Measurements from ENCODE around the gene SNAPC2. TPM values are rescaled to one million over a fixed set of nuclear protein-coding genes. Genes with fewer than 3 reads are reported as not detected.

Gene SNAPC2
- total and polyA plus RNA-seq, 7 donors: 11.6 to 31.2 (median 20.3) TPM

GRCh38 chr19:7872306-7873204 is 47.6 kb upstream of the SNAPC2 start:
- DNase-seq: no peak
- intact Hi-C loops (cut with DNase I): no loop called here
- H3K4me1 ChIP-seq: peaks cover 0 to 55% (median 48%) of the 10 kb centered on the region in 4 donors
- no peak overlapping the region for H3K27ac ChIP-seq
- H3K27me3 ChIP-seq: peaks cover 33 to 57% (median 56%) of the 10 kb centered on the region in 3 donors
- no peaks in the 10 kb centered on the region for H3K9me3 ChIP-seq
- 54 to 57% methylated on average over 47 of the region's 47 CpGs for WGBS, 2 donors
- H3K4me3 ChIP-seq: peak overlapping the region in 2 of 4 donors; percentile 12 to 26
- TF ChIP-seq CTCF (IDR thresholded peaks at IDR 0.05): no peak
- no peak for TF ChIP-seq POLR2AphosphoS5 (IDR thresholded peaks at IDR 0.05)
- no peak for TF ChIP-seq POLR2A (IDR thresholded peaks at IDR 0.05)
- no peak for TF ChIP-seq EP300 (IDR thresholded peaks at IDR 0.05)
- H3K36me3 ChIP-seq: no peaks in the 10 kb centered on the region

DNA sequence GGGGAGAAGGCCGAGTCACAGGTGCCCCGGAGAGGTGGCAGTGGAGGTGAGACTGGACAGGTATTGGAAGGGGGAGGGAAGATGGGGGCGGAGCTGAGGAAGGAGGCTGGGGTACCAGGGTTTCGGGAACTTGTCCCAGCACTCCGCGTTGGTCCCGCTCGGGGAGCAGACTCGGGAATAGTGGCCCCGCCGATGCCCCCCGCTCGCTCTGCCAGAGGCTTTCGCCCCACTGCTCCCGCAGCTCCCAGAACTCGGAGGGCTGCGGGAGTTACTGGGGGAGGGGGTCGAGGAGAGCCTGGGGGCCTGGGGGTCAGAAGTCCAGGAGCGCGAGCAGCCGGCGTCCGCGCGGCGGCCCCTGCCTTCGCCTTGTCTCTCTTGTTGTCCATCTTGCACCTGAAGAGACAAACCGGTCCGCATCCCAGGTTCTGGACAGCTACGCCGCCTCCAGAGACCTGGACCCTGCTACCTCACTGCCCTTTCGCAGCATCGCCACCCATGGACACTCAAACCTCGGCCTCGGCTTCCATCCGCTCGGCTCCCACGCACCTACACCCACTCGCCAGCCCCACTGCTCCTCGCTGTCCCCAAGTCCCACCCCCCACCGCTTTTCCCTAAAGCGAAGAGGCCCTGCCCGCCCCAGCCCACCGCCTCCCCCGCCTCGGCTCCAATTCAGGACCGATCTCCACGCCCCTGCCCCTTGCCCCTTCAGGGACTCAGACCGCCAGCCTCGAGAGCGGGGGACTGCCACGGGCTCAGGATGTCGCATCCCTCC is 46.6 kb upstream of the SNAPC2 start:
- TF ChIP-seq POLR2A (IDR thresholded peaks at IDR 0.05): no peak
- no peak for TF ChIP-seq EP300 (IDR thresholded peaks at IDR 0.05)
- TF ChIP-seq POLR2AphosphoS5 (IDR thresholded peaks at IDR 0.05): no peak
- no peak for TF ChIP-seq CTCF (IDR thresholded peaks at IDR 0.05)
- no peak for DNase-seq
- 18 to 19% methylated on average over 53 of the region's 53 CpGs for WGBS, 2 donors
- Histone ChIP-seq H3K4me3 (peak overlapping the region in 3 of 4 donors; percentile 5 to 32 (median 31)), H3K27me3 (peaks cover 25 to 48% (median 46%) of the 10 kb centered on the region in 3 donors), H3K27ac (no peak overlapping the region), H3K4me1 (peaks cover 0 to 52% (median 44%) of the 10 kb centered on the region in 4 donors), H3K36me3 (no peaks in the 10 kb centered on the region), H3K9me3 (no peaks in the 10 kb centered on the region)
- intact Hi-C loops (cut with DNase I): no loop called here

- no peak for DNase-seq
- Histone ChIP-seq H3K4me3 (peak within 1 kb of the TSS in 3 of 4 donors; percentile 5 to 32 (median 31)), H3K4me1 (peaks cover 0 to 44% (median 36%) of the 10 kb centered on the region in 4 donors), H3K36me3 (no peaks in the 10 kb centered on the region), H3K27me3 (peaks cover 25 to 45% (median 43%) of the 10 kb centered on the region in 3 donors), H3K27ac (no peak within 1 kb of the TSS), H3K9me3 (no peaks in the 10 kb centered on the region)
- 1 to 2% methylated on average over 88 of the region's 88 CpGs for WGBS, 2 donors
- intact Hi-C loops (cut with DNase I): no loop called here
- no peak for TF ChIP-seq EP300 (IDR thresholded peaks at IDR 0.05)
- no peak for TF ChIP-seq POLR2A (IDR thresholded peaks at IDR 0.05)
- no peak for TF ChIP-seq CTCF (IDR thresholded peaks at IDR 0.05)
- no peak for TF ChIP-seq POLR2AphosphoS5 (IDR thresholded peaks at IDR 0.05)
Observed at GRCh38 chr19:7874076-7874896, 45.9 kb upstream of the SNAPC2 start, which contains the start of gene PRR36. Gene PRR36 (minus strand): TSS chr19:7874390. CDS start chr19:7873689, 701 bp downstream.

- H3K27ac ChIP-seq: no peak overlapping the region
- intact Hi-C loops (cut with DNase I): no loop called here
- DNase-seq: no peak
- peak overlapping the region in 1 of 4 donors; percentile 31 for H3K4me3 ChIP-seq
- TF ChIP-seq EP300 (IDR thresholded peaks at IDR 0.05) (no peak), POLR2AphosphoS5 (IDR thresholded peaks at IDR 0.05) (no peak), POLR2A (IDR thresholded peaks at IDR 0.05) (no peak), CTCF (IDR thresholded peaks at IDR 0.05) (no peak)
- H3K36me3 ChIP-seq: no peaks in the 10 kb centered on the region
- peaks cover 25 to 45% (median 43%) of the 10 kb centered on the region in 3 donors for H3K27me3 ChIP-seq
- 26 to 32% methylated on average over 12 of the region's 12 CpGs for WGBS, 2 donors
- no peaks in the 10 kb centered on the region for H3K9me3 ChIP-seq
- H3K4me1 ChIP-seq: peaks cover 0 to 38% (median 30%) of the 10 kb centered on the region in 4 donors
Observed at GRCh38 chr19:7874897-7875273, 45.3 kb upstream of the SNAPC2 start.
